Choroid plexus epithelial cell (primary cell): Measurements from ENCODE around the gene VAMP5.
"Not testable (repeated sequence)": the region's sequence is repeated elsewhere in the genome, so short reads cannot be mapped to it uniquely, and the experiment has no call there.

ENCODE experiments used
- DNase-seq: peaks from one replicate; pipeline ENCODE4 v3.0.0-alpha.2; 2010; ENCODE audit warnings: low read depth
- H3K4me3 ChIP-seq: 2 replicates; pipeline ENCODE4 v1.5.1; 2011; ENCODE audit warnings: low read depth, mild to moderate bottlenecking, control low read depth, low read length, moderate library complexity
- TF ChIP-seq, protein P1 (sequence below): conservative IDR thresholded peaks from 2 replicates; pipeline ENCODE4 v1.5.1; 2011; ENCODE audit warnings: low read depth, mild to moderate bottlenecking, control low read depth, inconsistent platforms, low read length, moderate library complexity

Gene VAMP5

DNA sequence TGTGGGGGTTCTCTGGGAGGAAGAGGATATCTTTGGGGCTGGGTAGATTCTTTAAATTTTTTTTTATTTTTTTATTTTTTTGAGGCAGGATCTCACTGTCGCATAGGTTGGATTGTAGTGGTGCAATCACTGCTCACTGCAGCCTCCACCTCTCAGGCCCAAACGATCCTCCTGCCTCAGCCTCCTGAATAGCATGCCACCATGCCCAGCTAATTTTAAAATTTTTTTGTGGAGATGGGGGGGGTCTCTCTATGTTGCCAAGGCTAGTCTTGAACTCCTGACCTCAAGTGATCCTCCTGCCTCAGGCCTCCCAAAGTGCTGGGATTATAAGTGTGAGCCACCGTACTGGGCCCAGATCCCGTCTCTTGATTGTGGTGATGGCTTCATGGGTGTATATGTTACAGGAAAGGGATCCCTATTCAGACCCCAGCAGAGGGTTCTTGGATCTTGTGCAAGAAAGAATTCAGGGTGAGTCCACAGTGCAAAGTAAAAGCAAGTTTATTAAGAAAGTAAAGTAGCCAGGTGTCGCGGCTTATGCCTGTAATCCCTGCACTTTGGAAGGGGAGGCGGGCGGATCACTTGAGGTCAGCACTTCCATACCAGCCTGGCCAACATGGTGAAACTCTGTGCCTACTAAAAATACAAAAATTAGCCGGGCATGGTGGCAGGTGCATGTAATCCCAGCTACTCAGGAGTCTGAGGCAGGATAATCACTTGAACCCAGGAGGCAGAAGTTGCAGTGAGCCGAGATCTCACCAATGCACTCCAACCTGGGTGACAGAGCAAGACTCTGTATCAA is 29.7 kb downstream of the VAMP5 start:
- no peak for DNase-seq
- TF ChIP-seq, protein P1, sequence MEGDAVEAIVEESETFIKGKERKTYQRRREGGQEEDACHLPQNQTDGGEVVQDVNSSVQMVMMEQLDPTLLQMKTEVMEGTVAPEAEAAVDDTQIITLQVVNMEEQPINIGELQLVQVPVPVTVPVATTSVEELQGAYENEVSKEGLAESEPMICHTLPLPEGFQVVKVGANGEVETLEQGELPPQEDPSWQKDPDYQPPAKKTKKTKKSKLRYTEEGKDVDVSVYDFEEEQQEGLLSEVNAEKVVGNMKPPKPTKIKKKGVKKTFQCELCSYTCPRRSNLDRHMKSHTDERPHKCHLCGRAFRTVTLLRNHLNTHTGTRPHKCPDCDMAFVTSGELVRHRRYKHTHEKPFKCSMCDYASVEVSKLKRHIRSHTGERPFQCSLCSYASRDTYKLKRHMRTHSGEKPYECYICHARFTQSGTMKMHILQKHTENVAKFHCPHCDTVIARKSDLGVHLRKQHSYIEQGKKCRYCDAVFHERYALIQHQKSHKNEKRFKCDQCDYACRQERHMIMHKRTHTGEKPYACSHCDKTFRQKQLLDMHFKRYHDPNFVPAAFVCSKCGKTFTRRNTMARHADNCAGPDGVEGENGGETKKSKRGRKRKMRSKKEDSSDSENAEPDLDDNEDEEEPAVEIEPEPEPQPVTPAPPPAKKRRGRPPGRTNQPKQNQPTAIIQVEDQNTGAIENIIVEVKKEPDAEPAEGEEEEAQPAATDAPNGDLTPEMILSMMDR: no peak
- no peak overlapping the region for H3K4me3 ChIP-seq

DNA sequence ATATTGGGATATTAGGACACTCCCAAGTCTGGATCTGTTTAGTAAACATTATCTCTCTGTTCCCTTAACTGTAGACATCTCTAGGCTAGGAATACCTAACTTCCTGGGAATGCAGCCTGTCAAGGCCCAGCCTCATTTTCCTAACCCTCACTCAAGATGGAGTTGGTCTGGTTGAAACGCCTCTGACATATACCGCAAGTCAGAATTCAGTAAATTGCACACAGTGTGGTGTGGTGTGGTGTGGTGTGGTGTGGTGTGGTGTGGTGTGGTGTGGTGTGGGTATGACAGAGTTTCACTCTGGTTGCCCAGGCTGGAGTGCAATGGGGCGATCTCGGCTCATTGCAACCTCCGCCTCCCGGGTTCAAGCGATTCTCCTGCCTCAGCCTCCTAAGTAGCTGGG is 30.5 kb downstream of the VAMP5 start:
- DNase-seq, H3K4me3 ChIP-seq: not testable (repeated sequence)

DNA sequence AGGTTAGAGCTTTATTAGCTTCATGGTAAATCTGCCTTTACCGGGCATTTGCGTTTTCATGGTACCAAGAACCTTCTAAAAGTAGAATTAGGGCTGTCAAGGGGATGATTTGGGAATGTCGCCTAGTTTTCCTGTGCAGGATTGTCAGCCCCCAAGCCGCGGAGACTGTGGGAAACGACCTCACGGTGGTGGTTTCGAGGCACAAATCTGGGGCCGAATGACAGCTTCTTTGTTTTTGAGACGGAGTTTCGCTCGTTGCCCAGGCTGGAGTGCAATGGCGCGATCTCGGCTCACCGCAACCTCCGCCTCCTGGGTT is 31.1 kb downstream of the VAMP5 start:
- TF ChIP-seq, protein P1: no peak
- no peak overlapping the region for H3K4me3 ChIP-seq
- no peak for DNase-seq

DNA sequence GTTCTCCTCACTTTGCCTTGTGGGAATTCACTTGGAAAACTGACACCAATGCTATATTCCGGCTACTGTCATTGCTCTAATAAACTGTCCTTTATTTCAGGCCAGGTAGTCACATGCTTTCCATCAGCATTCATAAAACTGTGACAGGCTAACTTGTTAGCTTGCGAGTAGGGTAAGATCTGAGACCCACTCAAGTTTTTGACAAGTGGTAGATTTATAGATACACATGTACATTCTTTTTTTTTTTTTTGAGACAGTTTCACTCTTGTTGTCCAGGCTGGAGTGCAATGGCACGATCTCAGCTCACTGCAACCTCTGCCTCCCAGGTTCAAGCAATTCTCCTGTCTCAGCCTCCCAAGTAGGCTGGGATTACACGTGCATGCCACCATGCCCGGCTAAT is 33.5 kb downstream of the VAMP5 start:
- not testable (repeated sequence) for DNase-seq, H3K4me3 ChIP-seq

DNA sequence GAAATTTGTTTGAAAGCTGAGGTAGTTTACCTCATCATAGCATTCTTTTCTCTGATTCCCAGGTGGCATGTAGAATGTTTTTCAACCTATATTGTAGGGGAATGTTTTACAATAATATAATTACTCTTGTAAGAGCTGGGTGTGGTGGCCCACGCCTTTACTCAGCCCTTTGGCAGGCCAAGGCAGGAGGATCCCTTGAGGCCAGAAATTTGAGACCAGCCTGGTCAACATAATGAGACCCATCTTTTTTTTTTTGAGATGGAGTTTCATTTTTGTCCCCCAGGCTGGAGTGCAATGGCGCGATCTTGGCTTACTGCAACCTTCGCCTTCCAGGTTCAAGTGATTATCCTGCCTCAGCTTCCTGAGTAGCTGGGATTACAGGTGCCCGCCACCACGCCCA is 35.4 kb downstream of the VAMP5 start:
- TF ChIP-seq, protein P1: no peak
- no peak for DNase-seq
- no peak overlapping the region for H3K4me3 ChIP-seq

DNA sequence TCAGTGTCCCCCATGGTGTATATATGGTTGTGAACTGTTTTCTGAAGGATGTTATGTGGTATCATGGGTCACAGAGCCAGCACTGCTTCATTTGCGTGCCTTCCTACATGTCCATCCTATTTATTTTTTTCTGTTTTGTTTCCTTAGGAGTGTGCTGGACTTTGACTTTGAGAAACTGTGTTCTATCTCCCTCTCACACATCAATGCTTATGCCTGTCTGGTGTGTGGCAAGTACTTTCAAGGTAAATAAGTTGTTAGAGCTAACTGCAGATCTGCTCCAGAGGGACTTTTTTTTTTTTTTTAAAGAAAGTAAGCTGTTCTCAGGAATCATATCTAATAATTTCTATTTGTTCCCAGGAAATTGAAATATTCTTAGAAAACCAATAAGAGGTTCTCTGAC is 37.1 kb downstream of the VAMP5 start:
- no peak overlapping the region for H3K4me3 ChIP-seq
- no peak for DNase-seq
- TF ChIP-seq, protein P1: no peak

DNA sequence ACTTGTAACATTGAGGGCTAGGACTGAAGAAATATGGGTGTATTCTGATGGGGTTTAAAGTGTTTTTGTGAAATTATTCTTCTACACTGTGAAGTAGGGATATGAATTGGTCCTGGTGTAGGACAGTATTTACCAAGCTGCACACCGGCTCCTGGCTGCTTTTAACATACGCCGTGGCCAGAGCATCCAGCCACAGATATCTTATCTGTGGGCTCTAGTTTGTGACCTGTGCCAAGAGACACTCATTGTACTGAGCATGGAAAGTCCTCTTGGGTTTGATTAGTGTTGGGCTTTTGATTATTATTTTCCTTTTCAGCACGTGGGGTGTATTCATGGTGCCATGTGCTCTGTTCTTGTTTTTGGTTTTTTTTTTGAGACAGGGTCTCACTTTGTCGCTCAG is 39.8 kb downstream of the VAMP5 start:
- H3K4me3 ChIP-seq: no peak overlapping the region
- TF ChIP-seq, protein P1: no peak
- DNase-seq: no peak

DNA sequence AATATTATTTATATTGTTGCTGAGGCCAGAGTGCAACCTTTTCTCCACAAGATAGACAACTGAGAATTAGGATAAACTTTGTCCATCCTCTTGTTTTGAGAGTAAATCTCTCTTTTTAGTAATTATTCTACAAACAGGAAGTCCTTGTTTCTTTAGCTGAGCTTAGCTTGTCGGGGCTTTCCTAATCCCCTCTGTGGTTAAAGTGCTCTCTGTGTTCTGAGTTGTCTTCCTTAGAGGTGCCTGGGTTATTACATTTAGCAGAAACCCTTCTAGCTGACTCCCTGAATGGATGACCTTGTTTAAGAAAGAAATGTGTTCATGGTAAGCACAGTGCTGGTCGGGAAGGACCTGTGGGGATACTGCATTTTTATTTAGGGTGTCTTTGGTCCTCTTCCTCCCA is 44.4 kb downstream of the VAMP5 start:
- no peak for DNase-seq
- TF ChIP-seq, protein P1: no peak
- H3K4me3 ChIP-seq: no peak overlapping the region
